MM.1S (cell line): ENCODE results near the gene QSER1.

Experiments used
- DNase-seq: peaks from one replicate; pipeline ENCODE4 v3.0.0-alpha.2; 2015
- H2AFZ ChIP-seq: fragments of 300-600 bp; sonication (generic); 2 replicates; pipeline ENCODE4 v1.6.0; 2016; ENCODE audit warnings: antibody characterized with exemption, low read length
- H3F3A ChIP-seq: fragments of 300-600 bp; sonication (generic); 2 replicates; pipeline ENCODE4 v1.6.1; 2016; ENCODE audit warnings: mild to moderate bottlenecking, antibody characterized with exemption, low read length, moderate library complexity, mixed read lengths; ENCODE audit not compliant: insufficient read depth
- H3K27ac ChIP-seq: fragments of 300-600 bp; sonication (generic); 2 replicates; pipeline ENCODE4 v1.5.1; 2016; ENCODE audit warnings: mild to moderate bottlenecking, low read length
- H3K27me3 ChIP-seq: fragments of 300-600 bp; sonication (generic); replicated peaks from 2 replicates; pipeline ENCODE4 v1.6.0; 2016; ENCODE audit warnings: low read length; ENCODE audit not compliant: insufficient read depth
- H3K36me3 ChIP-seq: fragments of 300-600 bp; sonication (generic); replicated peaks from 2 replicates; pipeline ENCODE4 v1.6.1; 2016; ENCODE audit warnings: mild to moderate bottlenecking, low read length, mixed read lengths; ENCODE audit not compliant: insufficient read depth
- H3K4me1 ChIP-seq: fragments of 300-600 bp; sonication (generic); 2 replicates; pipeline ENCODE4 v1.6.1; 2016; ENCODE audit warnings: low read length, mixed read lengths
- H3K4me2 ChIP-seq: fragments of 300-600 bp; sonication (generic); 2 replicates; pipeline ENCODE4 v1.6.0; 2016; ENCODE audit warnings: low read depth, low read length
- H3K4me3 ChIP-seq: fragments of 300-600 bp; sonication (generic); 2 replicates; pipeline ENCODE4 v1.5.1; 2016; ENCODE audit warnings: low read length, mixed read lengths
- H3K79me2 ChIP-seq: fragments of 300-600 bp; sonication (generic); 2 replicates; pipeline ENCODE4 v1.6.1; 2016; ENCODE audit warnings: mixed run types, low read length, mixed read lengths
- H3K9ac ChIP-seq: fragments of 300-600 bp; sonication (generic); 2 replicates; pipeline ENCODE4 v1.6.1; 2016; ENCODE audit warnings: low read length, mixed read lengths
- H3K9me2 ChIP-seq: fragments of 300-600 bp; sonication (generic); replicated peaks from 2 replicates; pipeline ENCODE4 v1.6.1; 2016; ENCODE audit warnings: mild to moderate bottlenecking, low read length, mixed read lengths; ENCODE audit not compliant: insufficient read depth
- H3K9me3 ChIP-seq: fragments of 300-600 bp; sonication (generic); replicated peaks from 2 replicates; pipeline ENCODE4 v1.6.1; 2016; ENCODE audit warnings: mild to moderate bottlenecking, low read length, mixed read lengths; ENCODE audit not compliant: insufficient read depth
- H4K20me1 ChIP-seq: fragments of 300-600 bp; sonication (generic); 2 replicates; pipeline ENCODE4 v1.6.1; 2016; ENCODE audit warnings: mild to moderate bottlenecking, low read length, moderate library complexity, mixed read lengths; ENCODE audit not compliant: insufficient read depth
- EZH2 ChIP-seq: fragments of 300-600 bp; sonication (generic); optimal IDR thresholded peaks from 2 replicates; pipeline ENCODE3; 2017; ENCODE audit warnings: low read depth, mild to moderate bottlenecking, antibody characterized with exemption, low read length, mixed read lengths
- EZH2phosphoT487 ChIP-seq: fragments of 300-600 bp; sonication (generic); IDR thresholded peaks from 2 replicates; pipeline ENCODE4 v1.6.1; 2018; ENCODE audit warnings: antibody characterized with exemption, low read length
- TF ChIP-seq, protein P1 (sequence below): fragments of 300-600 bp; sonication (generic); IDR thresholded peaks from 2 replicates; pipeline ENCODE4 v1.5.1; 2016; ENCODE audit warnings: antibody characterized with exemption, low read length, mixed read lengths

QSER1 gene

DNA sequence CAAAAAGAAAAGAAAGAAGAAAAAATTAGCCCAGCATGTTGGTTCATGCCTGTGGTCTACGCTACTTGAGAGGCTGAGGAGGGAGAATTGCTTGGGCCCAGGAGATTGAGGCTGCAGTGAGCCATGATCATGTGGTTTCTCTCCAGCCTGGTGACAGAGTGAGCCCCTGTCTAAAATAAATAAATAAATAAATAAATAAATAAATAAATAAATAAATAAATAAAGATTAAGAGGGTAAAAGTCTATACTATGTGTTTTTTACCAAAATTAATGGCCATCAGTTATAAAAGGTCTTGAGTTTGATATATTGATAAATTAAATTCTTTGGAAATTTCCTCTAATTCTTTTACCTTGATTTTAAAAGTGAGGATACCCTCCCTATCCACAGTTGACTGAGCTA lies 97.9 kb downstream of the QSER1 start:
- no peak overlapping the region for H3K4me3 ChIP-seq
- no peak overlapping the region for H3K27ac ChIP-seq
- no peaks in the 10 kb centered on the region for H3K9me2 ChIP-seq
- H3K4me1 ChIP-seq: no peaks in the 10 kb centered on the region
- TF ChIP-seq, protein P1, sequence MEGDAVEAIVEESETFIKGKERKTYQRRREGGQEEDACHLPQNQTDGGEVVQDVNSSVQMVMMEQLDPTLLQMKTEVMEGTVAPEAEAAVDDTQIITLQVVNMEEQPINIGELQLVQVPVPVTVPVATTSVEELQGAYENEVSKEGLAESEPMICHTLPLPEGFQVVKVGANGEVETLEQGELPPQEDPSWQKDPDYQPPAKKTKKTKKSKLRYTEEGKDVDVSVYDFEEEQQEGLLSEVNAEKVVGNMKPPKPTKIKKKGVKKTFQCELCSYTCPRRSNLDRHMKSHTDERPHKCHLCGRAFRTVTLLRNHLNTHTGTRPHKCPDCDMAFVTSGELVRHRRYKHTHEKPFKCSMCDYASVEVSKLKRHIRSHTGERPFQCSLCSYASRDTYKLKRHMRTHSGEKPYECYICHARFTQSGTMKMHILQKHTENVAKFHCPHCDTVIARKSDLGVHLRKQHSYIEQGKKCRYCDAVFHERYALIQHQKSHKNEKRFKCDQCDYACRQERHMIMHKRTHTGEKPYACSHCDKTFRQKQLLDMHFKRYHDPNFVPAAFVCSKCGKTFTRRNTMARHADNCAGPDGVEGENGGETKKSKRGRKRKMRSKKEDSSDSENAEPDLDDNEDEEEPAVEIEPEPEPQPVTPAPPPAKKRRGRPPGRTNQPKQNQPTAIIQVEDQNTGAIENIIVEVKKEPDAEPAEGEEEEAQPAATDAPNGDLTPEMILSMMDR: no peak
- TF ChIP-seq EZH2phosphoT487: no peak
- TF ChIP-seq EZH2: no peak
- H3K9me3 ChIP-seq: no peaks in the 10 kb centered on the region
- H3K79me2 ChIP-seq: no peaks in the 10 kb centered on the region
- no peak overlapping the region for H3K4me2 ChIP-seq
- H4K20me1 ChIP-seq: no peaks in the 10 kb centered on the region
- H2AFZ ChIP-seq: no peak overlapping the region
- no peaks in the 10 kb centered on the region for H3K36me3 ChIP-seq
- no peaks in the 10 kb centered on the region for H3K27me3 ChIP-seq
- H3K9ac ChIP-seq: no peak overlapping the region
- no peaks in the 10 kb centered on the region for H3F3A ChIP-seq
- DNase-seq: no peak

DNA sequence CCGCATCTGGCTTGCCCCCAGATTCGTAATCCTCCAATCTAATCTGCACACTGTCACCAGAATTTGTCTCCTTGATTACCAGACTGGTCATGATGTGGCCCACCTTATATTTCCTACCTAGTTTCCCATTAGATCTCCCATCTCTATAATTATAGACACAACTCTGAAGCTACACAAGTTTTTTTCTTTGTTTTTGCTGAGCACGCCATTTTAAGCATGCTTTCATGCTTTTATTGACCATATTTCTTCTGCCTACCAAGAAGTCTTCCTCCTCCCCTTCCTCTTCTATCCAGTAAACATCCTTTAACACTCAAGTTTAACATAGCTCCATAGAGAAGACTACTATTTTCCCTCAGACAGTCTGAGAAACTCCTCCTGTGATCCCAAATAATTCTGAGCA lies 98.8 kb downstream of the QSER1 start:
- H3K9me2 ChIP-seq: no peaks in the 10 kb centered on the region
- no peaks in the 10 kb centered on the region for H3K27me3 ChIP-seq
- no peak overlapping the region for H3K4me3 ChIP-seq
- no peaks in the 10 kb centered on the region for H3K36me3 ChIP-seq
- H3K4me1 ChIP-seq: no peaks in the 10 kb centered on the region
- TF ChIP-seq EZH2 (no peak), EZH2phosphoT487 (no peak)
- TF ChIP-seq, protein P1: no peak
- H3K79me2 ChIP-seq: no peaks in the 10 kb centered on the region
- H3K27ac ChIP-seq: no peak overlapping the region
- no peaks in the 10 kb centered on the region for H3K9me3 ChIP-seq
- H3K4me2 ChIP-seq: no peak overlapping the region
- H4K20me1 ChIP-seq: no peaks in the 10 kb centered on the region
- DNase-seq: no peak
- no peaks in the 10 kb centered on the region for H3F3A ChIP-seq
- H2AFZ ChIP-seq: no peak overlapping the region
- no peak overlapping the region for H3K9ac ChIP-seq

DNA sequence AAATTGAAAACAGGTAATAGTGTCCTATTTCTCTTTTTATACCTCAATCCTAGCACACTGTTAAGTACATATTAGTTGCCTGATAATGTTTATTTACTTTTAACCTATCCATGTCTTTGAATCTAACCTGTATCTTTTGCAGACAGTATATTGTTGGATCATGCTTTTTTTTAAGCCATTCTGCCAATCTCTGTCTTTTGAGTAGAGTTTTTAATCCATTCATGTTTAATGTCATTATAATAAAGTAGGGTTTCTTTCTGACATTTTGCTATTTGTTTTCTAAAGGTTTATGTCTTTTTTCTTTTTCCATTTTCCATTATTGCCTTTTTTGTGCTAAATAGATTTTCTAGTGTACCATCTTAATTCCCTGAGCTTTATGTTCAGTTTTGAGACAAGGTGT lies 99.3 kb downstream of the QSER1 start:
- H3K27ac ChIP-seq: no peak overlapping the region
- H3K9ac ChIP-seq: no peak overlapping the region
- H4K20me1 ChIP-seq: no peaks in the 10 kb centered on the region
- TF ChIP-seq EZH2 (no peak), EZH2phosphoT487 (no peak)
- TF ChIP-seq, protein P1: no peak
- no peaks in the 10 kb centered on the region for H3K79me2 ChIP-seq
- H3K4me3 ChIP-seq: no peak overlapping the region
- H3K36me3 ChIP-seq: no peaks in the 10 kb centered on the region
- DNase-seq: no peak
- no peaks in the 10 kb centered on the region for H3F3A ChIP-seq
- H3K9me2 ChIP-seq: no peaks in the 10 kb centered on the region
- H3K27me3 ChIP-seq: no peaks in the 10 kb centered on the region
- no peak overlapping the region for H3K4me2 ChIP-seq
- no peaks in the 10 kb centered on the region for H3K4me1 ChIP-seq
- H3K9me3 ChIP-seq: no peaks in the 10 kb centered on the region
- no peak overlapping the region for H2AFZ ChIP-seq
